GM06990 (cell line): ENCODE results near the gene GATAD2A.

Experiments
- DNase-seq: peaks from one replicate; pipeline ENCODE4 v3.0.0-alpha.2; 2011; ENCODE audit not compliant: insufficient read length; ENCODE audit errors: extremely low read depth
- H3K27me3 ChIP-seq: replicated peaks from 2 replicates; pipeline ENCODE4 v1.6.0; 2011; ENCODE audit warnings: low read length; ENCODE audit not compliant: control insufficient read depth, insufficient read depth
- H3K36me3 ChIP-seq: 2 replicates; pipeline ENCODE4 v1.5.1; 2011; ENCODE audit warnings: low read length; ENCODE audit not compliant: control insufficient read depth, insufficient read depth
- H3K4me3 ChIP-seq: replicated peaks from 2 replicates; pipeline ENCODE4 v1.5.1; 2011; ENCODE audit warnings: low read depth, mild to moderate bottlenecking, control low read depth, low read length
- TF ChIP-seq, protein P1 (sequence below): IDR thresholded peaks from 2 replicates; pipeline ENCODE4 v1.5.1; 2011; ENCODE audit warnings: low read length, control low read depth, mild to moderate bottlenecking, inconsistent platforms; ENCODE audit not compliant: insufficient read depth, poor library complexity, severe bottlenecking

GATAD2A gene

DNA sequence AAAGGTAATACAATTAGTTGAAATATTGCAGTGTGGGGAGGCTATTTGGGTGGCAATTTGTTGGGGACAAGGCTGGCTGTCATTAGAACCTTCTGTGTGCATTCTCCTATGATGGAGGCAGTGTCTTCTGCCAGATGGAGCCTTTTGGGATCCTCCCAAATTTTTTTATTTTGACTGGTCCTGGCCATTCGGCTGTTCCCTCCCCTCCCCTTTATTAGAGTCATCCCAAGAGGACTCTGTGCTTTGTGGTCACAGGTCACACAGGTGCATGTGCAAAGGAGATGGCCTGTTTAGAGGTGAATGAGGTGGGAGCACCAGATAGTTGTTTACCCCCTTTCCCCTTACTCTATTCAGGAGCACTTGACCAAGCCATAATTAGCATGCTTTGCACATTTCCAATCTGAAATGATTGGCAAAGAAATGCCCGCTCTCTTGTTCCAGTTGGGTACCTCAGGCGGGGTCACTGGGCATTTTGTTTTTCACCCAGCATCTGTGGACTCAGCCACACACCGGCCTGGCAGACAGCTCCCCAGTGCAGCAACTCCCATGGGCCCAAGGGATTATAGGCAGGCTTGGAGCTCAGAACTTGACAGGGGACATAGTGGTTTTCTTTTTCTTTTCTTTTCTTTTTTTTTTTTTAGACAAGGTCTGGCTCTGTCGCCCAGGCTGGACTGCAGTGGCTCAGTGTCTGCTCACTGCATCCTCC is 19.8 kb downstream of the GATAD2A start:
- TF ChIP-seq, protein P1, sequence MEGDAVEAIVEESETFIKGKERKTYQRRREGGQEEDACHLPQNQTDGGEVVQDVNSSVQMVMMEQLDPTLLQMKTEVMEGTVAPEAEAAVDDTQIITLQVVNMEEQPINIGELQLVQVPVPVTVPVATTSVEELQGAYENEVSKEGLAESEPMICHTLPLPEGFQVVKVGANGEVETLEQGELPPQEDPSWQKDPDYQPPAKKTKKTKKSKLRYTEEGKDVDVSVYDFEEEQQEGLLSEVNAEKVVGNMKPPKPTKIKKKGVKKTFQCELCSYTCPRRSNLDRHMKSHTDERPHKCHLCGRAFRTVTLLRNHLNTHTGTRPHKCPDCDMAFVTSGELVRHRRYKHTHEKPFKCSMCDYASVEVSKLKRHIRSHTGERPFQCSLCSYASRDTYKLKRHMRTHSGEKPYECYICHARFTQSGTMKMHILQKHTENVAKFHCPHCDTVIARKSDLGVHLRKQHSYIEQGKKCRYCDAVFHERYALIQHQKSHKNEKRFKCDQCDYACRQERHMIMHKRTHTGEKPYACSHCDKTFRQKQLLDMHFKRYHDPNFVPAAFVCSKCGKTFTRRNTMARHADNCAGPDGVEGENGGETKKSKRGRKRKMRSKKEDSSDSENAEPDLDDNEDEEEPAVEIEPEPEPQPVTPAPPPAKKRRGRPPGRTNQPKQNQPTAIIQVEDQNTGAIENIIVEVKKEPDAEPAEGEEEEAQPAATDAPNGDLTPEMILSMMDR = no peak
- H3K36me3 ChIP-seq = peaks cover 1% of the 10 kb centered on the region
- no peak overlapping the region for H3K4me3 ChIP-seq
- no peak for DNase-seq
- H3K27me3 ChIP-seq = no peaks in the 10 kb centered on the region

DNA sequence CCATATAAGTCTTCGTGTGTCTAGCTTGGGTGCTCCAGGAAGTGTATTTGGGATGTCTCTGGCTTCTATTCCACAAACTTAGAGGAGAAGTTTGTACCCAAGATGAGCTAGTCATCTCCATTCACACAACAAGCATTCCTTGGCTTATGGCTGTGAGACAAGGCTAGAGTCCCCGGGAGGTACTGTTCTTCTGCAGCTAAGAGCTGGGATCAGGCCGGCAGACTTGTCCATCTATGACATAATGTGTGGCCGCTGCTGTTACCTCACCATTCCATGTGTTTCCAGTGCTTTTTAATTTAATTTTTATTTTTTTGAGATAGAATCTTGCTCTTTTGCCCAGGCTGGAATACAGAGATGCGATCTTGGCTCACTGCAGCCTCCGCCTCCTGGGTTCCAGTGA is 20.7 kb downstream of the GATAD2A start:
- peaks cover 1% of the 10 kb centered on the region for H3K36me3 ChIP-seq
- TF ChIP-seq, protein P1 = no peak
- no peak overlapping the region for H3K4me3 ChIP-seq
- no peak for DNase-seq
- H3K27me3 ChIP-seq = no peaks in the 10 kb centered on the region

DNA sequence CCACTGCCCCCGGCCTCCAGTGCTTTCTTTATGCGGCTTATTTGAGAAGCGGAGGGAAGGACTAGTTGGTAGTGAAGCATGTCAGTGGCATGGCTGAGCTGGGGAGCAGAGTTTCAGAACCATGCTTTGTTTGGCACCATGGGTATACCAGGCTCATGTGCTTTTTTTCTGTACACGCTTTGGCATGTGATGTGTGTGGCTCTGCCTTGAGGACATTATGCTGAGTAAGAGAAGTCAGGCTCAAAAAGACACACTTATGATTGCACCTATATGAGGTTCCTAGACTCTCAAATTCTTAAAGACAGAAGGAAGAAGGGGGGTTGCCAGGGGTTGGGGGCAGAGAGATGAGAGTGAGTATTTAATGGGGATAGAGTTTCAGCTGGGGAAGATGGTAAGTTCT is 21.3 kb downstream of the GATAD2A start:
- H3K36me3 ChIP-seq = peaks cover 1% of the 10 kb centered on the region
- DNase-seq = no peak
- H3K27me3 ChIP-seq = no peaks in the 10 kb centered on the region
- H3K4me3 ChIP-seq = no peak overlapping the region
- TF ChIP-seq, protein P1 = no peak

DNA sequence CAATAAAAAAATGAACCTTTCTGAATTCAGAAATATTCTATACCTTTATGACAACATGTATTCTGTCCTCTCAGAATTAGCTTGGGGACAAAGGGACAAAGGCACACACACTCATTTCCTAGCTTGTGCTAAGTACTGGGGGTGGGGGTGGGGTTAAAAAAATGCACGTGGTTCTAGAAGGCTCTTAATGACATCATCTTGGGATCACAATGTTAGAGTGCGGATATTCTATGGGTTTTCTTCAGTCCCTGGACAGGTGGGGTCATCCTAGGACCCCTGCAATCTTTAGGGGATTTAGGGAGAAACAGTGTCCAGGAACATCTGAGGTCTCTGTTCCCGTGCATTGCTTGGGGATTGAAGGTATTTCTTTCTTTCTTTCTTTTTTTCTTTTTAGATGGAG is 21.8 kb downstream of the GATAD2A start:
- no peak for DNase-seq
- no peaks in the 10 kb centered on the region for H3K27me3 ChIP-seq
- H3K4me3 ChIP-seq = no peak overlapping the region
- TF ChIP-seq, protein P1 = no peak
- peaks cover 1% of the 10 kb centered on the region for H3K36me3 ChIP-seq

DNA sequence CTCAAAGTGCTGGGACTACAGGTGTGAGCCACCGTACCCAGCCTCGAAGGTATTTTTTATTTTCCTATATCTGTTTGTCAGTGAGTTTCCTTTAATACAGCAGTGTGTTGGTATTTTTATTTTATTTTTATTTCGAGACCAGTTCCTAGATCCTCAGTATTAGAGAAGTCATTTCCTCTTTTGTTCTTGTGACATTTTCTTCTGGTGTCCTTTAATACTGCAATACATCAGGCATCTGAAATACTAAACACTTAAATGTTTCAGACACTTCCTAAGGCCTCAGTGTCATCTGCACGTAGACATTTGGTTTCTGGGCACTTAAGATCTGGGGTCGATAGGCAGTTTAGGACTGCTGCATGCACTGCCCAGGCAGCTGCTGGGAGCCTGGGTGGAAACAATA is 22.5 kb downstream of the GATAD2A start:
- no peaks in the 10 kb centered on the region for H3K27me3 ChIP-seq
- H3K36me3 ChIP-seq = peaks cover 1% of the 10 kb centered on the region
- DNase-seq = no peak
- no peak overlapping the region for H3K4me3 ChIP-seq
- TF ChIP-seq, protein P1 = no peak

DNA sequence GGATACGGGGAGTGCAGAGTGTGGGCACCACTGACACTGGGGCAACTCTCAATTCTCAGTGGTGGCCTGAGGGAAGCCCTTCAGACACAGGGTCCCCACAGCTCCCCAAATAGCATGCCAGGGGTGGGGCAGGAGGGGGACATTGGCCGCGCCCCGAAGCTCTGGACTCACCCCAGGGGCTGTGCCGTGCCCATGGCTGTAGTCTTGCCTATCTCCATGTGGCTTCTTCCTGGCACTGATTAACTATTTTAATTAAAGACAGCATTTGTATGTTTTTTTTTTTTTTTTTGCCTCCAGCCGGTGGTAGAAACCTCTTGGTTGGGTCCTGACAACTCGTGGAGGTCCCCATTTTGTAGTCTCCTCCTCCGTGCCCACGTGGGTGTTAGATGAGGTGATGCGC is 23.3 kb downstream of the GATAD2A start:
- Histone ChIP-seq H3K36me3 (peaks cover 1% of the 10 kb centered on the region), H3K27me3 (no peaks in the 10 kb centered on the region), H3K4me3 (no peak overlapping the region)
- no peak for DNase-seq
- TF ChIP-seq, protein P1 = no peak
